NCI-H1930 (cell line): ENCODE results near the gene MYZAP.

Source experiments
- DNase-seq, 2 experiments: peaks; one replicate each; lab custom pipeline; 2025; lab: John Stamatoyannopoulos, UW

The MYZAP gene

DNA sequence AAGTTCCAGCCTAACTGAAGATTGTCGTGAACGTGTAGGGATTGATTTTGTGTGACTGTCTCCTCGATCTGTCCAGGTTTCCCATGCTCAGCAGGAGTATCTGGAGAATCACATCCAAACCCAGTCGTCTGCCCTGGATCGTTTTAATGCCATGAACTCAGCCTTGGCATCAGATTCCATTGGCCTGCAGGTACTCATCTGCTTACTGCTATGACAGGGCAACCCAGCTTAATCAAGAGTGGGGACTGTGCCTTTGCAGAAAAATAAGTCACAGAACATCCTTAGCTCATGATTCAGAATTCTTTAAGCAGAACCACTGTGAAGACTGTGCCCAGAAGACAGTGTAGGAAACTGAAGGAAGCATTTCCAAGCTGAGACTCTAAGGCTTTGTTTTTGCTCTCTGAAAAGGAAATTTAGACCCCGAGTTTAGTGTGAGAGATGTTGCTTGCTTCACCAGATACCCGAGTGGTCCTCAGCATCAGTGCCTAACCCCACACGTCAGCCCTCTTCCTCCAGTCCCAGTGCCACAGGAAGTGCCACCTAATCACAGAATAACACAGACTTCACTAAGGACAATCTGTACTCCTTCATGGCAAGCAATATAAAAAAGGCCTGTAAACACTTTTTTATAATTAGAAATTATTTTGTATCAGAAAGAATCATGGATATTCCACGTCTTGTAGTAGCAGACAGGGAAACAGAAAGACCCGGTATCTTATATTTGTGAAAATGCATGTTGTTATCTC is 34.2 kb downstream of the MYZAP start:
- no peak for DNase-seq

GRCh38 chr15:57626713-57627440 is 35.2 kb downstream of the MYZAP start:
- DNase-seq: no peak

GRCh38 chr15:57631386-57632110 is 39.8 kb downstream of the MYZAP start:
- no peak for DNase-seq

DNA sequence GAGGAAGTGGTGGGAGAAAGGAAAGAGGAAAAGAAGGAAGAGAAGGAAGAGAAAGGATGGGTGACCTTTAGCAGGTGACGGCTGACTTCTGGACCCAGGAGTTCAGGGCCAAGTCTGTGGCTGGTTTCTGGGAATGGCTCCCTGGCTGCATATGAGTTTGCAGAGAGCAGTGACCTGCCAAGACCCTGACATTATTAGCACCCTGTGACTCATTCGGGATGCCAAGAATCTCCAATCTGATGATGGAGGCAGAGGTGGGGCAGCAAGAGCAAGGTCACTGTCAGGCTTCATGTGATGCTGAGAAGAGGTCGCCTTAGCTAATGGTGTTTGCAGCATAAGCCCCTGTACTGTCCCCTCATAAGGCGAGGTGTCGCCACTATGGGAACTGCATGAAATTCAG is 42.6 kb downstream of the MYZAP start:
- DNase-seq: no peak

DNA sequence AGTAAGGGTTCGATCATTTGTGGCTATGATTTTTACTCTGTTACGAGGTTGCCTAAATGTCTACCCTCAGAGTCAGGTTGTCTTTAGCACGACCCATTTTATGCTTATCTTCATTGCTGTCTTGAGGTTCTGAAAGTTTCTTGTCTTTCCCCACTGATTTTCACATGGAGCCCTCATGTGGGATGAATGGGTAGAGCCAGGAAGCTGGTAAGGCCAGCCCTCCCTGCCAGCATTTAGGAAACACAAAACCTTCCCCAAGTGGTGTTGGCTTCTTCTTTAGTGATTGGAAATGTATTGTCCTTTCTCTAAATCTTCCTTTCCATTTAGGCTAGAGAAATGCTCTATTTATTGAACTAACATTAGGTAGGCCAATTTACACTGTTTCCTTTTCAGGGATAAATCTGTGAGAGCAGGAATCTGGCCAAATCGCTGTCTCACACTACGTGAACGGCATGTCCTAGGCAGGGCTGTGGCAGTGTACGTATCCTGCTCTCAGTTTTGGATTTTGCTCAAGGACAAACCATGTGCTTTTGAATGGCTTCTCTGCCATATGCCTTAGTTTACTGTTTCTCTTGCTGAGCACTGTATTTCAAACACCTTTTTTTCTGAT is 43.7 kb downstream of the MYZAP start:
- no peak for DNase-seq

GRCh38 chr15:57637846-57638245 is 46.1 kb downstream of the MYZAP start:
- no peak for DNase-seq

GRCh38 chr15:57639306-57639705 is 47.6 kb downstream of the MYZAP start:
- no peak for DNase-seq

GRCh38 chr15:57640930-57641682 is 49.4 kb downstream of the MYZAP start:
- no peak for DNase-seq

- DNase-seq: no peak
Measured at GRCh38 chr15:57643826-57644225, 52.1 kb downstream of the MYZAP start.

GRCh38 chr15:57646087-57646486 is 54.4 kb downstream of the MYZAP start:
- no peak for DNase-seq

GRCh38 chr15:57647071-57647790 is 55.5 kb downstream of the MYZAP start:
- no peak for DNase-seq

- DNase-seq: no peak
Measured at GRCh38 chr15:57647791-57648130, 56.1 kb downstream of the MYZAP start.

GRCh38 chr15:57649138-57649537 is 57.4 kb downstream of the MYZAP start:
- no peak for DNase-seq

DNA sequence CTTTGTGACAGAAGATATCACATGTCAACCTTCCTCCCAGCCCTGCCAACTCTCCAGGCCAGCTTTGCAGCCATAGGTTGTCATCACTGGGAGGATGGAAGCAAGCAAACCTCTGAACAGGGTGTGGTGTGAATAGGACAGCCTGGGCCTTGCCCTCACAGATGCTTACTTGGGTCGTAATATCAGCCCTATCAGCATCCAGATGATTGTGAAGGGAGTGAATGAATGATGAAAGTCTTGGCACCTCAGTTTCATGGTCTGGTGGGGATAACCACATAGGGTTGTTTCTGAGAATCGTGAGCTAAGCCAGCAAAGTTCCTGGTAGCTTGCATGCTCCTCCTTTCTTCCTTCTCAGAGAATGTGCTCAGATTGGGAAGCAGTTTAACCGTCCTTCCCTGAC is 59.7 kb downstream of the MYZAP start:
- DNase-seq: no peak

DNA sequence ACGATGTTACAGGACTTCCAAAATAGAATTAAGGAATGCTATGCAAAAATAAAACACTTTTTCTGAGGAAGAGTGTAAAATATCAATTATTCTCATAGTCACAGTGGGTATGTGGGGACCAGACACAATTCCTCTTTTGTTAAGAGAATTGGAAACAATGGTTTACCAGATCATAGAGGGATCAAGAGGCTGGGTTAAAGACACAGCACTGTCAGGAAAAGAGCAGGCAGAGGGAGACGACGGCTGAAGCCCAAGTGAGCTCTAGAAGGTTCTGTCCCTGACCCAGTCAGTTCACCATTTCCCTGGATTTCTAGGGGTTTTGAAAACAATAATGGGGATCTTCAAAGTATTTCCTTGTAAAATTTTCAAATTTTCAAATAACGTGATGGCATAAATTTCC is 60.8 kb downstream of the MYZAP start:
- DNase-seq: no peak

GRCh38 chr15:57654153-57654852 is 62.6 kb downstream of the MYZAP start:
- DNase-seq: no peak

- DNase-seq: no peak
Measured at GRCh38 chr15:57655053-57655452, 63.3 kb downstream of the MYZAP start.

DNA sequence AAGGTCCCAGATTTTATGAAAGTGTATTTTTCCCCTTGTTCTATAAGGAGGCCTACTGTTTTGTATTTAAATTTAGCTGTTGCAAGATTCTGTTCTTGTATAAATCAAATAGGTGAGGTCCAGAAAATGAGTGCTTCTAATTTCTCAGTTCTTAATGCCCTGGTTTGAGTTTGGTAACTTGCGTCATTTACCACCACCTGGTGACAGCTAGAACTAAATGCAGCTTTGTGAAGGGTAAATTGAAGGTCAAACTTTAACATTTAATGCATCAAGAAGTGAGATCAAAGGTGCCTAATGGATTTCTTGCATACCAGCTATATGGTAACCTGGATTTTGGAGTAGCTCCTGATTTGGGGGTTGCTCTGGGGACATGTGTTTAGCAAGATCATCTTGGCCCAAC is 64.1 kb downstream of the MYZAP start:
- no peak for DNase-seq

- DNase-seq: no peak
Measured at GRCh38 chr15:57656434-57656833, 64.7 kb downstream of the MYZAP start.

GRCh38 chr15:57657619-57658018 is 65.9 kb downstream of the MYZAP start:
- no peak for DNase-seq
